Hematopoietic multipotent progenitor cell treated with erythropoietin and hydrocortisone succinate and interleukin-3 and kit ligand, for 17 days (in vitro differentiated cells): ENCODE measurements around the gene MYO5B.
"Not testable (repeated sequence)": the region's sequence is repeated elsewhere in the genome, so short reads cannot be mapped to it uniquely, and the experiment has no call there.

Experiments used
- DNase-seq: peaks from one replicate; pipeline ENCODE4 v3.0.0-alpha.2; 2015; ENCODE audit warnings: low spot score

MYO5B gene

DNA sequence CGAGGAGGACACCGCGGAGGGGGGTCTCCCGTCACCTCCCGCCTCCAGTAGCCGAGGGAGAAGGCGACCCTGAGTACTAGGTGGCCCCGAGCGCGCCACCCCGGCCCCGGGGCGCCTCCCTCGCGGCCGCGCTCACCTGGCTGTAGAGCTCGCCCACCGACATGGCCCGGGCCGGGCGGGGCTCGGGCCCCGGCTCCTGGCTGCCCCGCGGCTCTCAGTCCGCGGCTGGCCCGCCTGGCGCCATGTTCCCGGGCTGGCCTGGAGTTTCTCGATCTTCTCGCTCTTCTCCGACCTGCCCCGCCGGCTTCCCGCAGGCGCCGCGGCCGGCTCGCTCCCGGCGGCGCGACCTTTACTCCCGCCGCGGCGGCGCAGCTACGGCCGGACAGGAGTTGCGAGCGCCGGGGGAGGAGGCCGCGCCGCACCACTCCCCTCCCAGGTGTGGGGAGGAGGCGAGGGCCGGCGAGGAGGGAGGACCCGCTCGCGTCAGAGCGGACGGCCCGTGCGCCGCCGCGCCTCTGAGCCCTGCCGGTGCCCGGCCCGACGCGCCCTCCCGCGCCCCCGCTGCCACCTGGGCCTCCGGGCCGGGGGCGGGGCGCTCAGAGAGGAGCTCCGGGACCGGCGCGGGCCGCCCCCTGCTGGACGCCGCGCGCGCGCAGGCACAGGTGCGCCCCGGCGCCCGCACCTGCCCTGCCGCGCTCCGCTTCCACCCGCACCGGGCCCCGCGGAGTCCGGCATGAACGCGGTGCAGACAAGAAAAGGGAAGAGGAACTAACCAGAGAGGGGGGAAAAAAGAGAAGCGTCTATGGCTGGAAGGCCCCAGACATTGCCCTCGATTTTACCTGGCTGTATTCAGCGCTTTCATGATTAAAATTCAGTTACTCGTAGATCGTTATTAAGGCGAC, at the start of gene MYO5B:
MYO5B (minus strand) TSS at position 517 of the 902 bp plus-strand sequence; CDS start at position 163, 354 bp downstream.
- no peak for DNase-seq

DNA sequence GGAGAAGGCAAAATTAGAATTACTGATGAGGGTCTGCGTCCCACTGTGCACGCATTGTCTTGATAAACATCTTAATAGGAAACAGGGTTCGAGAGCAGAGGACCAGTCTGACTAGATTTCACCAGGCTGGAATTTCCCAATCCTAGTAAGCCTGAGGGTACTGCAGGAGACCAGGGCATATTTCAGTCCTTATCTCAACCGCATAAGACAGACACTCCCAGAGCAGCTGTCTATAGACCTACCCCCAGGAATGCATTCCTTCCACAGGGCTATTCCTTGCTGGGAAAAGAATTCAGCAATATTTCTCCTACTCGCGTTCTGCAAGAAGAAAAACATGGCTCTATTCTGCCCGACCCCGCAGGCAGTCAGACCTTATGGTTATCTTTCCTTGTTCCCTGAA, 46.8 kb upstream of the MYO5B start:
- DNase-seq = not testable (repeated sequence)

DNA sequence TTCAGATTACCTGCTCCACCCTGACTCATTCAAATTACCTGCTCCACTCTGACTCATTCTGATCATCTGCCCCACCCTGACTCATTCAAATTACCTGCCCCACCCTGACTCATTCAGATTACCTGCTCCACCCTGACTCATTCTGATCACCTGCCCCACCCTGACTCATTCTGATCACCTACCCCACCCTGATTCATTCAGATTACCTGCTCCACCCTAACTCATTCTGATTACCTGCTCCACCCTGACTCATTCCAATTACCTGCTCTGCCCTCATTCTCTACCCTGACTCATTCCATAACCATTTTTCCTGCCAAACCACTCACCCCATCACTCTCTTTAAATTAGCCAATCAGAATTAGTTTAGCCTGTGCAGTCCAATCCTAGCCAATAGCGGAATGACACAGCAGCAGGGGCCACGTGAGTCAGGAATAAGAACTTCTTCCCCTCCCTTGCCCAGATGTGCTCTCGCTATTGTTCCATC, 45.2 kb upstream of the MYO5B start:
- no peak for DNase-seq

DNA sequence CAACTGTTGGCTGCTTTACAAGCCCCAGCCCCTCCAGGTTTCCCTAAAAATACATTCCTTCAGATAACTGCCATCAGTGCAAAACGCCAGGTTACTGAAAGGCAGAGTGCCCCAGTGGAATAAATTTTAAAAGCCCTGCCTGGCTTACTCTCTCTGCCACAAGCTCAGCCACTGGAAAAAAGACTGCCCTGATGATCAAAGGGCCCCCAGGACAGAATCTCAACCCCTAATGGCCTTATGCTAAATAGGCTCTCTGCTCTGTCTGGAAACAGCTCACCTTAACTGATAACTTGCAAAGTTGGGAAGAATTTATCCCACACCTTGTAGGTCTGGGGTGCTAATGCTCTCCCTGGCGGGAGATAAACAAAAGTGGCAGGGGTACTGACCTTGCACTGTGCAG, 37.5 kb upstream of the MYO5B start:
- DNase-seq = no peak

DNA sequence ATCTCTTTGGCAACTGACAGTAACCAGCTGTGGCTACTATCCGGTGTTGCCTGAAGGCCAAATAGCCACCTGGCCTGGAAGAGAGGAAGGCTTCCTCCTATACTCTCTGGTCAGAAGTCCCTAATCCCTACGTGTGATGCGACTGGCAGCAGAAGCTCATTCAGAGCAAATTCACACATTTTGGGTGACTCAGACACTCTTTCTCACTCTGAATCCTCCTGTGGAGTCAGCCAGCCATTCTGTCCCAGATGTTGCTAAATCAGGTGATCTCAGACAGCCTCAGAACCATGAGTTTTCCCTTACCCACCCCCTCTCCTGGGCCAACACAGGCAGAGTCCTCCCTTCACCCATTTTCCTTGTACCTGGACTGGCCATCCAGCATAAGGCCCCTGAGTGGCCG, 36.7 kb upstream of the MYO5B start:
- no peak for DNase-seq

DNA sequence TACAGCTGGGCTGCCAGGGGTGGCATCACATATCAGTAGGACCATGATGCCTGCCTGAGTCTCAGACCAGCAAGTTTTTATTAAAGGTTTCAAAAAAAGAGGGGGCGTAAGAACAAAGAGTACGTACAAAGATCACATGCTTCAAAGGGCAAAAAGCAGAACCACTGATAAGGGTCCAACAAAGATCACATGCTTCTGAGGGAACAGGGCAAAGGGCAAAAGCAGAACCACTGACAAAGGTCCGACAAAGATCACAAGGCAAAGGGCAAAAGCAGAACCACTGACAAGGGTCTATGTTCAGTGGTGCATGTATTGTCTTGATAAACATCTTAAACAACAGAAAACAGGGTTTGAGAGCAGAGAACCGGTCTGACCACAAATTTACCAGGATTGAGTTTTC, 25.3 kb upstream of the MYO5B start:
- not testable (repeated sequence) for DNase-seq

DNA sequence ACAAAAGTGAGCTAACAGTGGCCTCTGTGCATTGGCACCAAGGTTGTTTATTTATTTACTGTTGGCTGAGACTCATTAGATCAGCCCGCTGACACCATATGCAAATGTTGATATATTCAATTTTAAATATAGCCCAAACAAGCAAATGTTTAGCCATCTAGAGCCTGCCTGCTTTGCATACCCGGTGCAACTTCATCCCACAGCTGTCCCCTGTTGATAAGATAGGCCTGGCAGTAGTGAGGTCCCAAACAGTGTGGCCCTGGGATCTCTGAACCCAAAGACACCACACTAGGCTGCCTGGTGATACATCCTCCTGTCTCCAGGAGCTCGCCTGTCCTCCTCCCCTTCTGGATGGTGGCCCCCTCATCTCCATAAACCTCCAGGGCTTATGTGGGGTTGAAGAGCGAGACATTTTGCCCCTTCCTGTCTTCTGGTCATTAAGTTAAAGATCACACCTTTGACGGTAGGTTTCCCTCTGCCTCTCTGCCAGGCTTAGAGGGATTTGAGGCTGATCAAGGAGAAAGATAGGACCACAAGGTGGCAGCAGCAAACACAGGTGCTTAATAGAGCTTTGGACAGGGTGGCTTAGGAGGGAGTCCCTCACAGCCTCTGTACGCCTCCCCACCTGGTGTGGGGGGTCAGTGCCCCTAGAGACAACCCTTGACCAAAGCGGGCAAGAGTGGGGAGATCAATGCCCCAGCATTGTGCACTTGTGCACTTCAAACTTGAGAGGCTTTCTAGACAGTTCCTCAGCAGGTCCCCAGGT, 23.7 kb upstream of the MYO5B start:
- peak; percentile 55 for DNase-seq

DNA sequence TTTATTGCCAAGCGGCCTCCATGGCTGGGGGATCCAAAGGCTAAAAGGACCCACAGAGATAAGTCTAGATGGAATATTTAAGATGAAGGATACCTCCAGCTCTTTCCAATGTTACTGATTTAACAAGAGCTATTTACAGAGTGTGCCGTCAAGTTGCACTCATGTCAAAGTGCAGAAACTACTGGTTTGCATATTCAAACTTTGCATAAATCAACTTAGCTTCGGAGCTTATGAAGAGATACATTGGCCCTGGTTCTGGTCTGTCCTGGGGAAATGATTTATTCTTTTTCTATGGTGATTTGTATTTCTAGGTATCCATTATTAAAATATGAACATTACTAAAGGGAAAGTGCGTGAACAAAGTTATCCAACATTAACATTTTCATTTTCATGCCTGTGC, 14.4 kb upstream of the MYO5B start:
- no peak for DNase-seq

DNA sequence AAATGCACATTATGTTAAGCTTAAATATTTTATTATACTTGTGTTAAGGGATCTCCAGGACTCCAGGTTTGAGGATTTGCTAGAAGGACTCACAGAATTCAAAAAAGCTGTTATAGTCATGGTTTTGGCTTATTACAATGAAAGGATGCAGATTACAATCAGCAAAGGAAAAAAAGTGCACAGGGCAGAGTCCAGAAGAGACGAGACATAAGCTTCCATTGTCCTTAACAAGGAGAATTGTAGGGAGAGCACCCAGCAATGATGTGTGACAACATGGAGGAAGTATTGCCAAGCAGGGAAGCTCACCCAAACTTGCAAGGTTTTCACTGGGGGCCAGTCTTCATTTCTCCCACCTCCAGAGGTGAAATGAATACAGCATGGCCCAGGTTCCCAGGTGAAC, 12.8 kb upstream of the MYO5B start:
- DNase-seq = no peak

DNA sequence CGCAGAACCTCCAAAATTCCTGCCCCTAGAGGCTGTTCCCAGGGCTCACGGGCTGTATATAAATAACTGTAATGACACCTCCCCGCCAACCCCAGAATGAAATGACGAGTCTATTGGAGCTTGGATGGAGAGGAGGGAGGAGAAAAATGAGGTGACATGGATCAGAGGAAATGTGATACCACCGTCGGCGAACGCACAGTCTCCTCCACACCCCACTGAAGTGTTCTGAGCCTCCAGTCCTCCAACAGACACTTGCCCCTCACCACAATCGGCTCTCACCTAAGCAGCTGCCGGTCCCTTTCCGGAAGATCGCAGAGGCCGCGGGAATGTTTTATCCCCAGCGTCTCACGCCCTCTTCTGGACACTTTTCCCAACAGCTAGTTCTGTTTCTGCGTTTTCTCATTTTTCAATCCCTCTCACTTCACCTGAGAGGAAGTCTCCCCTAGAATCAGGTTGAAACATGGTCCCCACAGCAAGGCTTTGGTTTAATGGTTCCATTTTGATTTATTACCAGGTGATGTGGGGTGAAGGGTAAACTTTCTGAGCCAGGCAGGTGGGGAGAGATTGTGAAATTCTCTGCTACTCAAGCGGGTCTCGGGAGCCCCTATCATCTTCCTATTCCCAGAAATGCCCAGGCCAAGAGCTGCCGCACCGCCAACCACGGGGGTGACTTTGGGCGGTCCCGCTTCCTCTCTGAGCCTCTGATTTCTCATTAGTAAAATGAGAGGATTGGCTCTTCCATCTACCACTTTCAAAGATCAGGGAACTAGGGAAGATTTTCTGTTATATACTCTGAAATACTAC, 9.1 kb upstream of the MYO5B start:
- peak; percentile 12 for DNase-seq

DNA sequence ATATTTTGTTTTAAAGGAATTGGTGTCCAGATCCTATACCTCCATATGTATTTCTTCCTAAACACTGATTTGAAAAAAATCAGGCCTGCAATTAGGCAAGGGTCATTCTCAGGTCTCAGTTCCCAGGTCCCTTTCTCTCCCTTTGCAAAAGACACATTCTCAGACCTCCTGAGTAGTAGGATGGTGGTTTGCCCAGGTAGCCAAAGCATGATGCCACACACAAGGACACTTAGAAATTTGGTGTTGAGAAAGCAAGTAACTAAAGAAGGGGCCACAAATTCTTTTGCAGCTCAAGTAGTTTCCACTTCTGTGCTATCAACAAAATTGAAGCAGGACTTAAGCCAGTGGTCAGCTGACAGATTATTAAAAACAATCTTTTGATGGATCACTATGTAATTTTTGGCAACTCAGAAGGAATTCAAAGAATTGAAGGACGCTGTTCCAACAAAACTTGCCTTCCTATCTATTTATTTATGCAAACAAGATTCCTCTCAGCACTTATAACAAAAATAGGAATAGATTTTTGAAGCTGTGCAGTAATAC, 6.6 kb upstream of the MYO5B start:
- no peak for DNase-seq

DNA sequence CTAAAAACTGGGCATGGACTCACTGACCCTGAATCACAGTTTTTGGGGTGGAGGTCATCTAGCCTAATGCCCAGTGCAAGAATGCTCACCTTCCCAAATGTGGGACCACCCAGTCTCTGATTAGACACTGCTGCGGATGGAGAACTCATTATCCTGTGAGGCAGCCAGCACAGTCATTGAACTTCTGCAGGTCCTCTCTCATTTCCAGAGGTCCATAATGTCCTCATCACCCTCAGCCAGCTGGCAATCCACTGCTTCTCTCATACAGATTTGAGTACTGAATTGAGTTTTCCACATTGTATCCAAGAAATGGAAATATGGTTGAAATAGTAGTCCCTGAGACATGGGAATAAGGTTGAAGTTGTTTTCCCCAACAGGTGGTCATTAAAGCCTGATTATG, 5.0 kb upstream of the MYO5B start:
- DNase-seq = no peak

DNA sequence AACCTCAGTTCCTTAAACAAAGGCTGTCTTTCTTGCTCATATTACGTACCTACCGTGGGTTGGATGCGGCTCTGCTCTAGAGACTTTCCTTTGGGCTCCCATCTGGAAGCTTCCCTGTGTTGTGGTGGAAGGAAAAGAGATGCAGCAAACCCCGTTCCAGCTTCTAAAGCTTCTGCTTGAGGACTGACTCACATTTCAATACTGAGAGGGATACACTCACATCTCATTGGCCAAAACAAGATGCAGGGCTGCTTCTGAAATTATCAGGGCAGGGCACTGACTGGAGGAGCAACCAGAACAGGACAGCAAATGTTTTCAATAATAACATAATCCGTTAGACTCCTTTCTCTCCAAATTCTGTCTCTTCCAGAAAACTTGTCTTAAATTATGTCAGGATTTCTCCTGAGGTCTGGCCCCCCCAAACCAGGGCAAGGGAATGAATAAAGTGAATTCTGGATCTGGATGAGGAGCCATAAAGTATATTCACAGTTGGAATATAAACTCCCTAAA, 4.5 kb upstream of the MYO5B start:
- DNase-seq = no peak

DNA sequence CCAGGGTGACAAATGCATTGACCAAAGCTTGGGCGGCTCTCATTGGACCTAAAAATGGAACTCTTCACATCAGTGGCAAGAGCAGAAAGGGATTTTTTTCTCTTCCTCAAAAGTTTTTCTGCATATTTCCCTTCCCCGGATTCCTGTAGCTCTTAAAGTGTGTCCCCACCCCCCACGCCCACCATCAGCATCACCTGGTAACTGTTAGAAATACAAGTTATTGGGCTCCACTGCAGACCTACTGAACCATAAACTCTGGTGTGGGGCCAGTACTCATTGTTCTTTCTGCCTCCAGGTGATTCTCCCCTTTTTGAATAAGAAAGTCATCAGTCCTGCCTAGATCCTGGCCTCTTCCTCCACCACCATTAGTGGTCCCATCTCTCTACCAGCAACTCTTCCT, 1.3 kb upstream of the MYO5B start:
- DNase-seq = no peak

DNA sequence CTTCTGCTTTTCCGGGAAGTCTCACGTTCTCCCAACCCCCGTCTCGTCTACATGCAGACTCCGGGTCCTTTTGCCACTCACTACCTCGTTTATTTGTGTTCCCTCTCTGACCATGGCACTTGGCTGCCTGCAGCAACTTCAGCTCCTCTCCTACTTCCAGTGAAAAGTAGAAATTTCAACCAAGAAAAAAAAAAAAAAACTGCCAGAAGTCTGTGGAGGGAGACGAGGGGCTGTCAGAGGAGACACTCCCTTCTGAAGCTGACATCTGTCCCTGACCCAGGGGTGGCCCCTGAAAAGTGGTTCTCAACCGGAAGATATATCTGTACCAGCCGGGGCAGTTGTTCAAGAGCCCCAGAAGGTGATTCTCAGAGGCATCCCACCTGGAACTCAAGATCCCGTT, 742 bp upstream of the MYO5B start:
- DNase-seq = no peak

DNA sequence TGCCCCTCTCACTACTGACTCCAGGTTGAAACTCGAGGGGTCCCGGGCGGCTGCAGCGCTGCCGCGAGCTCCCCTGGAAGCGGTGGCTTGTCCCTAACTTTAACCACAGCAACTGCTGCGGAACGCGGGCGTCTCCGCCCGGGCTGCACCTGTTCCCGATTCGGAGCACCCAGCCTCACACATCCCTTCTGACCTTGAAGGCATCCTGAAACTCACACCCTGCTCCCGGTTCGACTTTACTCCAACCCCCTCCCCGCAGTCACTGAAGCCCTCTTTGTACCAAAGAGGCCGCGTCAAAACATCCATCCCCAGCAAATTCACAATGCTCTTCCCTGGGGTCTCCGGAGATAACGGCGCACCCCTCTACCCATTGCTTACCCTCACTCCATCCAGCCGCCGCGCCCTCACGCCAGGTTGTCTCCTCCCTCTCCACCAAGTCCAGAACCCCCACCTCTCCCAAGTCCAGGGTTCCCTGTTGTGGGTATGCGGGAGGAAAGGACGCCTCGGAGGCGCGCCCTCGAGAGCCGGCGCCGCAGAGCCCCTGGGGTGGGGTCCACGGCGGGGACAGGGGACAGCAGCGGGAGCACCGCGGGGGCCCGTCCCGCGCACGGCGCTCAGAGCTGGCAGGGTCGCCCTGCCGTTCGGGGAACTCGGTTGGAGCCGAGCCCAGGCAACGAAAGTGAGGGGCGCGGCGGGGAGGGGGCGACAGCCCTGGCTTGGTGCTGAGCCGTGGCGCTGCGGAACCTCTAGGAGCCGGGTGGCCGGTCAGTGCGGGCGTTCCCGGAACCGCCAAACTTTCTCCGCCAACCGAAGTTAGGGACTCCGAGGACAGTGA, 934 bp downstream of the MYO5B start:
- DNase-seq = no peak

DNA sequence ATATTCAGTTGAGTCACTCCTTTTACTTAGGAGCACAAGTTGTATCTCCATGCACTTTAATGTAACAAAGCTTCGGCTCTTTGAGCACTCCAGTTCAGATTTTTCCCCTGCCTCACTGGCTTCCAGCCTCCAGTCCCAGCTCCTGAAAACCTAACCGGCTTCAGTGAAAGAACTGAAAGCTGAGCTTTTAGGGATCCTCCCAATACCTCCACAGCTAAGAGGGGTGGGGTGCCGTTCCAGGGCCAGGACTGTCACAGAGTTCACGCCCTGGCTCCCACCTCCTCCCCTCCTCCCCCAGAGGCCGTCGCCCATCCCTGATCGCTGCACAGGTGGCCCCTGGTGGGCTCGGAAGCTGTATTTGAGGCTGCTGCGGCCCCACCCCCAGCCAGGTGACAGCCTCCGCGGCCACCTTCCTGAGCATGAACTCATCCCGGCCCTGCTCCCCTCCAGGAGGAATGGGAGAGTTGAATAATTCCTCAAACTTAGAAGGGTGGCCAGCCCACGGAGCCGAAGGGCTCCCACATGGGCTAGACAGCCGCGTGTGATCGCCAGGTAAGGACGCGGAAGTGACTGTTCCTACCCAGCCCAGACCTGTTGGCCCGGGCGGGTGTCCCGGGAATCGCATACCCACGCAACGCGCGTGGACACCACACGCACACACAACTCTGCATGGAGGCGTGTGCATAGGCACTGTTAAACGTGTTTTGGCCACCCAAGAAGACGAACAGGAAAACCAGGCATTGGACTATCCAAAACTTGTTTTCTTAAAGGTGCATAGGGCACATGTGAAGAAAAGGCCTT, 1.8 kb downstream of the MYO5B start:
- DNase-seq = no peak

DNA sequence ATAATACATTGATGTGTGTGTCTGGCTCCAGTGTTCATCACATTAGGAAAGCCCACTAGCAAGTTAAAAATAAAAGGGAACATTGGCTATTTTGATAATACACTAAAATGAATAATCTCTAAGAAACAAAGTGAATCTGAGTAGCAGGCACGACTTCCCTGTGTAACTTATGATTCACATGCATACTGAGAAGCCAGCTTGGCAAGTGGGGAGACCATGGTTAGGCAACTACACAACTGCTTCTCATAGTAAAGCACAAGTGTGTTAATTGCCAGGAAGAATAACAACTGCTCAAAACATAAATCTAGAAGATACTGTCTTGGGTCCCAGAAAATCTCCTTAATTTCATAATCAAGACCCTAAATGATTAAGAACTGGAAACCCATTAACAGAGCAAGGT, 4.0 kb downstream of the MYO5B start:
- DNase-seq = no peak

DNA sequence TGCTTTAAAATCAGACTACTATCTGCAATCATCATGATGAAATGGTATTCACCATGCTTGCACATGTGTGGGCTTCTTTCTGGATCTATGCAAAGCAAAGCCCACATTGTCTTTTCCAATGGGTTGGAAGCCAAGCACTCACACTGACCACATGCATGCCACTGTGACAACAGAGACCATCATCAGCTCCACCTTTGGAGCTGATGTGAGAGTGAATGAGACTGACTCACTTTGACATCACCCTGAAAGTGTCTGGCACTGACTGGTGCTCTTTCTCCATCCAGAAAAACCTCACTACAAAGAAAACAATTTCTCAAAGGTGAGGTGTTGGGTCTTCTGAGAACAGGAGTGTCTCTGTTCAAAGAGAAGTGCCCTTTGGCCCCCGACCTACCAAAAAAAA, 4.7 kb downstream of the MYO5B start:
- no peak for DNase-seq

DNA sequence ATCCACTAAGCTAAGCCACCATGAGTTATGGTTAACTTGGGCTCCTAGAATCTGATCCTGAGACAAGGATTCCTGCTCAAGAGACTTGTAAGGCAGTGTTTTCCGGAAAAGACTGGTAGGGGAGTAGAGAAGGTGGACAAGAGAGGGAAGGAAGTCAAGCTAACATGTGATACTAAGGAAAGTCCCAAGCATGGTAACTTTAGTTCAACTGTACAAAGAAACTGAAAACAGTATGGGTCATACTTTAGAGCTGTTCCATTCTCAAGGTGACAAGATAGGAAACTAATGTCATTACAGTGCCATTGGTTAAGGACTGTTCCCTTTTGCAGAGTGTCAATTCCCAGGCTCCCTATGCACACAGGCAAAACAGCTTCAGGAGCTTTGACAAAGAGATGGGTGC, 5.8 kb downstream of the MYO5B start:
- DNase-seq = no peak
